ENCODE measurements around the gene TMEM44.
"Not testable (repeated sequence)": the region's sequence is repeated elsewhere in the genome, so short reads cannot be mapped to it uniquely, and the experiment has no call there.

TMEM44 gene

GRCh38 chr3:194607592-194608389 is 25.4 kb downstream of the TMEM44 start:
- Histone ChIP-seq H3K9ac (ENCODE audit: low read length) (no peak overlapping the region), H3K4me1 (ENCODE audit: control insufficient read depth, insufficient read depth, low read length) (no peaks in the 10 kb centered on the region), H3K9me3 (ENCODE audit: control insufficient read depth, low read length) (no peaks in the 10 kb centered on the region), H3K36me3 (ENCODE audit: control insufficient read depth, insufficient read depth, low read length, severe bottlenecking) (peaks cover 2% of the 10 kb centered on the region), H3K27me3 (replicated peaks; ENCODE audit: control insufficient read depth, insufficient read depth, low read length) (peaks cover 3% of the 10 kb centered on the region), H3K4me3 (ENCODE audit: low read length) (no peak overlapping the region)
- DNase-seq (ENCODE audit: low read depth): no peak

GRCh38 chr3:194606941-194607340 is 26.3 kb downstream of the TMEM44 start:
- H3K4me1 ChIP-seq (ENCODE audit: control insufficient read depth, insufficient read depth, low read length): no peaks in the 10 kb centered on the region
- no peaks in the 10 kb centered on the region for H3K9me3 ChIP-seq (ENCODE audit: control insufficient read depth, low read length)
- H3K9ac ChIP-seq (ENCODE audit: low read length): no peak overlapping the region
- no peak for DNase-seq (ENCODE audit: low read depth)
- H3K4me3 ChIP-seq (ENCODE audit: low read length): no peak overlapping the region
- peaks cover 2% of the 10 kb centered on the region for H3K36me3 ChIP-seq (ENCODE audit: control insufficient read depth, insufficient read depth, low read length, severe bottlenecking)
- peaks cover 3% of the 10 kb centered on the region for H3K27me3 ChIP-seq (replicated peaks; ENCODE audit: control insufficient read depth, insufficient read depth, low read length)

- no peaks in the 10 kb centered on the region for H3K9me3 ChIP-seq (ENCODE audit: control insufficient read depth, low read length)
- H3K4me3 ChIP-seq (ENCODE audit: low read length): no peak overlapping the region
- peaks cover 2% of the 10 kb centered on the region for H3K36me3 ChIP-seq (ENCODE audit: control insufficient read depth, insufficient read depth, low read length, severe bottlenecking)
- no peak overlapping the region for H3K9ac ChIP-seq (ENCODE audit: low read length)
- H3K4me1 ChIP-seq (ENCODE audit: control insufficient read depth, insufficient read depth, low read length): no peaks in the 10 kb centered on the region
- no peak for DNase-seq (ENCODE audit: low read depth)
- H3K27me3 ChIP-seq (replicated peaks; ENCODE audit: control insufficient read depth, insufficient read depth, low read length): peaks cover 3% of the 10 kb centered on the region
These were observed 27.1 kb downstream of the TMEM44 start for GRCh38 chr3:194606163-194606562.

GRCh38 chr3:194605314-194605713 is 27.9 kb downstream of the TMEM44 start:
- DNase-seq (ENCODE audit: low read depth); H3K4me3 ChIP-seq (ENCODE audit: low read length); H3K4me1 ChIP-seq (ENCODE audit: control insufficient read depth, insufficient read depth, low read length); H3K27me3 ChIP-seq (replicated peaks; ENCODE audit: control insufficient read depth, insufficient read depth, low read length); H3K9ac ChIP-seq (ENCODE audit: low read length); H3K36me3 ChIP-seq (ENCODE audit: control insufficient read depth, insufficient read depth, low read length, severe bottlenecking); H3K9me3 ChIP-seq (ENCODE audit: control insufficient read depth, low read length): not testable (repeated sequence)

- DNase-seq (ENCODE audit: low read depth): no peak
- H3K4me3 ChIP-seq (ENCODE audit: low read length): no peak overlapping the region
- no peaks in the 10 kb centered on the region for H3K9me3 ChIP-seq (ENCODE audit: control insufficient read depth, low read length)
- peaks cover 3% of the 10 kb centered on the region for H3K27me3 ChIP-seq (replicated peaks; ENCODE audit: control insufficient read depth, insufficient read depth, low read length)
- peaks cover 2% of the 10 kb centered on the region for H3K36me3 ChIP-seq (ENCODE audit: control insufficient read depth, insufficient read depth, low read length, severe bottlenecking)
- no peaks in the 10 kb centered on the region for H3K4me1 ChIP-seq (ENCODE audit: control insufficient read depth, insufficient read depth, low read length)
- no peak overlapping the region for H3K9ac ChIP-seq (ENCODE audit: low read length)
These were observed 28.4 kb downstream of the TMEM44 start for GRCh38 chr3:194604837-194605236.

- H3K36me3 ChIP-seq (ENCODE audit: control insufficient read depth, insufficient read depth, low read length, severe bottlenecking): peaks cover 2% of the 10 kb centered on the region
- H3K4me3 ChIP-seq (ENCODE audit: low read length): no peak overlapping the region
- no peak overlapping the region for H3K9ac ChIP-seq (ENCODE audit: low read length)
These were observed 29.1 kb downstream of the TMEM44 start for GRCh38 chr3:194604126-194604525.

GRCh38 chr3:194602669-194603171 is 30.5 kb downstream of the TMEM44 start:
- H3K27me3 ChIP-seq (replicated peaks; ENCODE audit: control insufficient read depth, insufficient read depth, low read length): no peaks in the 10 kb centered on the region
- H3K36me3 ChIP-seq (ENCODE audit: control insufficient read depth, insufficient read depth, low read length, severe bottlenecking): peaks cover 5% of the 10 kb centered on the region
- H3K4me1 ChIP-seq (ENCODE audit: control insufficient read depth, insufficient read depth, low read length): peaks cover 10% of the 10 kb centered on the region
- H3K9me3 ChIP-seq (ENCODE audit: control insufficient read depth, low read length): no peaks in the 10 kb centered on the region
- no peak overlapping the region for H3K4me3 ChIP-seq (ENCODE audit: low read length)
- no peak overlapping the region for H3K9ac ChIP-seq (ENCODE audit: low read length)
- DNase-seq (ENCODE audit: low read depth): no peak

More at GRCh38 chr3:194604126-194604525, 29.1 kb downstream of the TMEM44 start:
- H3K27me3 ChIP-seq (replicated peaks; ENCODE audit: control insufficient read depth, insufficient read depth, low read length): peaks cover 3% of the 10 kb centered on the region
- no peak for DNase-seq (ENCODE audit: low read depth)
- no peaks in the 10 kb centered on the region for H3K9me3 ChIP-seq (ENCODE audit: control insufficient read depth, low read length)
- H3K4me1 ChIP-seq (ENCODE audit: control insufficient read depth, insufficient read depth, low read length): peaks cover 2% of the 10 kb centered on the region

- Histone ChIP-seq H3K4me1 (ENCODE audit: control insufficient read depth, insufficient read depth, low read length) (peaks cover 12% of the 10 kb centered on the region), H3K36me3 (ENCODE audit: control insufficient read depth, insufficient read depth, low read length, severe bottlenecking) (peaks cover 4% of the 10 kb centered on the region)
These were observed 34.3 kb downstream of the TMEM44 start for GRCh38 chr3:194598771-194599557.

GRCh38 chr3:194596906-194597305 is 36.3 kb downstream of the TMEM44 start:
- Histone ChIP-seq H3K27me3 (replicated peaks; ENCODE audit: control insufficient read depth, insufficient read depth, low read length) (no peaks in the 10 kb centered on the region), H3K4me3 (ENCODE audit: low read length) (no peak overlapping the region), H3K4me1 (ENCODE audit: control insufficient read depth, insufficient read depth, low read length) (peaks cover 28% of the 10 kb centered on the region), H3K36me3 (ENCODE audit: control insufficient read depth, insufficient read depth, low read length, severe bottlenecking) (peaks cover 4% of the 10 kb centered on the region), H3K9ac (ENCODE audit: low read length) (no peak overlapping the region), H3K9me3 (ENCODE audit: control insufficient read depth, low read length) (no peaks in the 10 kb centered on the region)
- DNase-seq (ENCODE audit: low read depth): no peak

More at GRCh38 chr3:194598771-194599557, 34.3 kb downstream of the TMEM44 start:
- Histone ChIP-seq H3K9ac (ENCODE audit: low read length) (no peak overlapping the region), H3K9me3 (ENCODE audit: control insufficient read depth, low read length) (no peaks in the 10 kb centered on the region), H3K4me3 (ENCODE audit: low read length) (no peak overlapping the region), H3K27me3 (replicated peaks; ENCODE audit: control insufficient read depth, insufficient read depth, low read length) (no peaks in the 10 kb centered on the region)
- no peak for DNase-seq (ENCODE audit: low read depth)

GRCh38 chr3:194592798-194593752 is 40.1 kb downstream of the TMEM44 start:
- peak overlapping the region; percentile 22 for H3K4me3 ChIP-seq (ENCODE audit: low read length)
- H3K27me3 ChIP-seq (replicated peaks; ENCODE audit: control insufficient read depth, insufficient read depth, low read length): no peaks in the 10 kb centered on the region
- peak overlapping the region; percentile 74 for H3K9ac ChIP-seq (ENCODE audit: low read length)
- H3K36me3 ChIP-seq (ENCODE audit: control insufficient read depth, insufficient read depth, low read length, severe bottlenecking): peaks cover 6% of the 10 kb centered on the region
- peaks cover 18% of the 10 kb centered on the region for H3K4me1 ChIP-seq (ENCODE audit: control insufficient read depth, insufficient read depth, low read length)
- no peaks in the 10 kb centered on the region for H3K9me3 ChIP-seq (ENCODE audit: control insufficient read depth, low read length)
- DNase-seq (ENCODE audit: low read depth): peak; percentile 99
